Bronchial epithelial cell (primary cell): ENCODE measurements around the gene SNX30. TPM values are rescaled to one million over a fixed set of nuclear protein-coding genes. Genes with fewer than 3 reads are reported as not detected.
A peak's percentile ranks its signal among the peaks of the same experiment; 100 is the strongest.

Experiments
- DNase-seq: peaks from one replicate; pipeline ENCODE4 v3.0.0-alpha.2; 2010; ENCODE audit warnings: low read depth
- FAIRE-seq: peaks from 2 replicates; lab custom pipeline; 2011; peaks lifted over from hg19 to GRCh38; lab: Jason Lieb, UNC
- H3K27me3 ChIP-seq: 2 replicates; pipeline ENCODE4 v1.5.1; 2011; ENCODE audit warnings: low read length; ENCODE audit not compliant: control insufficient read depth, insufficient read depth
- H3K36me3 ChIP-seq: 2 replicates; pipeline ENCODE4 v1.5.1; 2011; ENCODE audit warnings: low read length; ENCODE audit not compliant: control insufficient read depth, insufficient read depth
- H3K4me3 ChIP-seq: 2 replicates; pipeline ENCODE4 v1.5.1; 2011; ENCODE audit warnings: mild to moderate bottlenecking, low read depth, low read length, control low read depth
- CTCF ChIP-seq: IDR thresholded peaks from 2 replicates; pipeline ENCODE4 v1.5.1; 2011; ENCODE audit warnings: mild to moderate bottlenecking, moderate library complexity, low read length, control low read depth, inconsistent platforms; ENCODE audit not compliant: insufficient read depth, severe bottlenecking
- total RNA-seq: library from RNA; depleted of rRNA; stranded (reverse); fragments of >200 nt; gene quantifications from 2 replicates; pipeline ENCODE4 v1.2.1, GENCODE V29; 2014

Gene SNX30
- total RNA-seq, 1 donor from 2014 or later: 13.2 TPM

GRCh38 chr9:112786829-112787520, 36.4 kb downstream of the SNX30 start:
- no peak for FAIRE-seq
- H3K36me3 ChIP-seq: no peaks in the 10 kb centered on the region
- no peak overlapping the region for H3K4me3 ChIP-seq
- no peaks in the 10 kb centered on the region for H3K27me3 ChIP-seq
- TF ChIP-seq CTCF: no peak
- DNase-seq: no peak

- no peak for FAIRE-seq
- no peaks in the 10 kb centered on the region for H3K36me3 ChIP-seq
- no peak overlapping the region for H3K4me3 ChIP-seq
- H3K27me3 ChIP-seq: no peaks in the 10 kb centered on the region
- no peak for TF ChIP-seq CTCF
- no peak for DNase-seq
Observed at GRCh38 chr9:112787978-112788377, 37.4 kb downstream of the SNX30 start.

GRCh38 chr9:112789473-112789872, 38.9 kb downstream of the SNX30 start:
- TF ChIP-seq CTCF: no peak
- no peak for DNase-seq
- FAIRE-seq: no peak
- H3K27me3 ChIP-seq: no peaks in the 10 kb centered on the region
- H3K4me3 ChIP-seq: no peak overlapping the region
- H3K36me3 ChIP-seq: no peaks in the 10 kb centered on the region

DNA sequence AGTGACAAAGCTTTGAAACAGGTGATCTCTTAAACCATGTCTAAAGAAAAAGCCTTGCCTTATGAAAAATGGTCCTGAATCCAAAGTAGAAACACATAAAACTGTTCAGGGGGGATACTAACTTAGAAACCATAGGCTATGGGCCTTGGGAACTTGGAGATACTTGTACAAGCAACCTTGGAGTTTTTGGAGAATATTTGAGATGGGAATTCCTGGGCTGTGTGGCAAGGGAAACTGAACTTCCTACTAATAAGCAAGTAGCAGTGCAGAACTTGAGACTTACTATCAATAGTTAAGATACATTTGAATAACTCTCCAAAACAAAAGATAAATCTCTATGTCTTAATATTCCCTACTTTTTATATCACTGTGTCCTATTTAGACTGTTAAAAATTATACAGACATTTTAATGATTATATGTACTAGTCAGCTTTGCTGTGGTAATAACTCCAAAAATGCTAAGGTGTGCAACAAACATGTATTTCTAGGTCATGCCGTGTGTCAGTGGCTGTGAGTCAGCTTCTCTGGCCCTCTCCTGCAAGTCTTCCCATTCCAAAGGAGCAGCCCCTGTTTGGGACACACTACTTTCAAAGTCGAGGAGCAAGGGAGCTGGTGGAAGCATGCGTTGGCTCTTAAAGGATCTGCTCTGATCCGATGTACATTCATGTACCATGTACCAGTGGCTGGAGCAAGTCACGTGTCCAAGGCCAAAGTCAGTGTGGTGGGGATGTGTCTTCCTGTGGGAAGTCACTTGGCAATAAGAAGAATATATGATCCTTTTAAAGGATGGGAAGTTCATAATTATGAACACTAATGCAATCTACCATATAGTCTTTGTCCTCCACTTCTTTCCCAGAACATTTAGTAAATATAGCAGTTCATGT, 39.6 kb downstream of the SNX30 start:
- H3K4me3 ChIP-seq: no peak overlapping the region
- no peaks in the 10 kb centered on the region for H3K27me3 ChIP-seq
- peak; percentile 45 for DNase-seq
- H3K36me3 ChIP-seq: no peaks in the 10 kb centered on the region
- no peak for FAIRE-seq
- TF ChIP-seq CTCF: no peak

DNA sequence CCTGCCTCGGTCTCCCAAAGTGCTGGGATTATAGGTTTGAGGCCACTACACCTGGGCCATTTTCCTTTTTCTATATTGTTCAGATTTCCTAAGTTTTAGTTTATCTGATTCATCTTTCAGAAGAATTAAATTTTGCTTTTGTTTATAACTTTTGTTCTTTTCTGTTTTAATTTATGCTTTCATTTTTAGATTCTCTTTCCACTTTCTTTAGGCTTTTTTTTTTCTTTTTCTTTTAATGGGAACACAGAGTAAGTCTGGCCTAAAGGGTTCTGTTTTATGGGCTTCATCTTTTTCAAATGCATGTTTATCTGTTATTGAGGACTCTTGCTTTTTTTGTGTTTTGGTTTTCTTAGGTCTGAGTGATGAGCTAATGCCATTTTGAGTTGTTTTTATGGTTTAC, 42.1 kb downstream of the SNX30 start:
- Histone ChIP-seq H3K36me3 (no peaks in the 10 kb centered on the region), H3K27me3 (no peaks in the 10 kb centered on the region), H3K4me3 (no peak overlapping the region)
- DNase-seq (no peak), FAIRE-seq (no peak)
- TF ChIP-seq CTCF: no peak
